BLaER1 treated with 17β-estradiol and CSF1 and Interleukin-3, amounts not matched to agents 10 nM and 100 nM (cell line): ENCODE data around the gene CHCHD1.
"Not testable (repeated sequence)": the region's sequence is repeated elsewhere in the genome, so short reads cannot be mapped to it uniquely, and the experiment has no call there.

Source experiments
- H3K27ac ChIP-seq, 11 experiments: shearing (Covaris generic); formaldehyde crosslinking; 2 replicates each; pipeline ENCODE4 v1.8.1; 2022
- H3K27me3 ChIP-seq, 11 experiments: shearing (Covaris generic); formaldehyde crosslinking; 2 replicates each; pipeline ENCODE4 v1.8.1; 2022
- H3K36me3 ChIP-seq, 11 experiments: shearing (Covaris generic); formaldehyde crosslinking; 2 replicates each; pipeline ENCODE4 v1.8.1; 2022
- H3K4me1 ChIP-seq, 10 experiments: shearing (Covaris generic); formaldehyde crosslinking; 2 replicates each; pipeline ENCODE4 v1.8.1; 2022
- H3K4me2 ChIP-seq, 11 experiments: shearing (Covaris generic); formaldehyde crosslinking; 2 replicates each; pipeline ENCODE4 v1.8.1; 2022
- H3K4me3 ChIP-seq, 10 experiments: shearing (Covaris generic); formaldehyde crosslinking; 2 replicates each; pipeline ENCODE4 v1.8.1; 2022
- H3K9ac ChIP-seq, 11 experiments: shearing (Covaris generic); formaldehyde crosslinking; 2 replicates each; pipeline ENCODE4 v1.8.1; 2022
- H3K9me3 ChIP-seq, 11 experiments: shearing (Covaris generic); formaldehyde crosslinking; replicated peaks in 1 of 11; 2 replicates each; pipeline ENCODE4 v1.8.1; 2022
- H4K20me1 ChIP-seq, 11 experiments: shearing (Covaris generic); formaldehyde crosslinking; 2 replicates each; pipeline ENCODE4 v1.8.1; 2022
- Cebpa-rat ChIP-seq, 11 experiments: shearing (Covaris generic); IDR thresholded peaks; 2 replicates each; pipeline ENCODE4 v1.8.1; 2022

Gene CHCHD1

DNA sequence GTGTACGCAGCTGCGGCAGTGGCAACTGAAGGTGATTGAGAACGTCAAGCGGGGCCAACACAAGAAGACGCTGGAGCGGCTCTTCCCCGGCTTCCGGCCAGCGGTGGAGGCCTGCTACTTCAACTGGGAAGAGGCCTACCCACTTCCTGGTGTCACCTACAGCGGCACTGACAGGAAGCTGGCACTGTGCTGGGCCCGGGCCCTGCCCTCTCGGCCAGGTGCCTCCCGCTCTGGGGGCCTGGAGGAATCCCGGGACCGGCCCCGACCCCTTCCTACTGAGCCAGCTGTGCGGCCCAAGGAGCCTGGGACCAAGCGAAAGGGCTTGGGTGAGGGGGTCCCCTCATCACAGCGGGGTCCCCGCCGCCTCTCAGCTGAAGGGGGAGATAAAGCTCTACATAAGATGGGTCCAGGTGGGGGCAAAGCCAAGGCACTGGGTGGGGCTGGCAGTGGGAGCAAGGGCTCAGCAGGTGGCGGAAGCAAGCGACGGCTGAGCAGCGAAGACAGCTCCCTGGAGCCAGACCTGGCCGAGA lies 10.1 kb downstream of the CHCHD1 start:
- no peaks in the 10 kb centered on the region for H3K9me3 ChIP-seq
- peaks cover 15 to 84% (median 23%) of the 10 kb centered on the region in 11 experiments; a peak in 20 of 22 replicates for H4K20me1 ChIP-seq
- H3K9ac ChIP-seq: no peak overlapping the region
- H3K4me3 ChIP-seq: no peak overlapping the region
- no peak overlapping the region for H3K4me2 ChIP-seq
- peaks cover 80 to 94% (median 87%) of the 10 kb centered on the region in 11 experiments for H3K36me3 ChIP-seq
- no peak for TF ChIP-seq Cebpa-rat (IDR thresholded peaks at IDR 0.05)
- no peaks in the 10 kb centered on the region for H3K27me3 ChIP-seq
- H3K4me1 ChIP-seq: peaks cover 7 to 15% (median 8%) of the 10 kb centered on the region in 10 experiments; a peak in 19 of 20 replicates
- no peak overlapping the region for H3K27ac ChIP-seq

DNA sequence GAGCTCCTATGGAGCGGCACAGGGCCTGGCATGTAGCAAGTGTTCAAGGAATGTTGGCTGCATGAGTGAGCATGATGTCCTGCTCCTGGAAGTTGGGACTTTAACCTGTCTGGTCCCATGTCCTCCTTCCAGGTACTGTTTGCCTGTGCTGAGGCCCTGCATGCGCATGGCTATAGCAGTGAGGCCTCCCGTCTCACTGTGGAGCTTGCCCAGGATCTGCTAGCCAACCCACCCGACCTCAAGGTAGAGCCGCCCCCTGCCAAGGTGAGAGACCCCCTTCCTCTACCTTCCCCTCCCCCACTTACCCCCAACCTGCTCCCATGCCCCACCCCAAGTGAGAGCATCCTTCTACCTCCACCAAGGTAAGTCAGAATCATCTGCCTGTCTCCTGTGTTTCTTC lies 11.6 kb downstream of the CHCHD1 start:
- H3K36me3 ChIP-seq: peaks cover 96 to 100% (median 99%) of the 10 kb centered on the region in 11 experiments
- no peaks in the 10 kb centered on the region for H3K9me3 ChIP-seq
- H3K4me2 ChIP-seq: no peak overlapping the region

DNA sequence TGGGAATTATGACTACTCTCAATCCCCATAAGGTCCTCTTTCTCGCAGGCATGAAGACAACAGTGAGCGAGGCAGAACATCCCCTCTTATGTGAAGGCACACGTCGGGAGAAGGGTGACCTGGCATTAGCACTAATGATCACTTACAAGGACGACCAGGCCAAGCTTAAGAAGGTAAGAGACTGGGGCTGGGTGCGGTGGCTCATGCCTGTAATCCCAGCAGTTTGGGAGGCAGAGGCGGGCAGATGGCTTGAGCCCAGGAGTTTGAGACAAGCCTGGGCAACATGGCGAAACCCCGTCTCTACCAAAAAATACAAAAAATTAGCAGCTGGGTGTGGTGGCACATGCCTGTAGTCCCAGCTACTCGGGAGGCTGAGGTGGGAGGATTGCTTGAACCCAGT lies 13.6 kb downstream of the CHCHD1 start:
- not testable (repeated sequence) for H3K27me3 ChIP-seq, H3K4me3 ChIP-seq, H3K4me2 ChIP-seq, H3K27ac ChIP-seq, H3K9me3 ChIP-seq, H3K4me1 ChIP-seq, H3K9ac ChIP-seq
- peaks cover 0 to 85% (median 4%) of the 10 kb centered on the region in 11 experiments; a peak in 11 of 22 replicates for H4K20me1 ChIP-seq
- H3K36me3 ChIP-seq: peaks cover 99 to 100% (median 100%) of the 10 kb centered on the region in 11 experiments

More for the DNA sequence above, 11.6 kb downstream of the CHCHD1 start:
- Histone ChIP-seq H3K4me1 (peaks cover 0 to under 1% (median 0%) of the 10 kb centered on the region in 10 experiments; a peak in 2 of 20 replicates), H3K27me3 (no peaks in the 10 kb centered on the region), H3K9ac (no peak overlapping the region), H3K27ac (no peak overlapping the region), H4K20me1 (peaks cover under 1 to 84% (median 13%) of the 10 kb centered on the region in 11 experiments; a peak in 17 of 22 replicates), H3K4me3 (no peak overlapping the region)
- TF ChIP-seq Cebpa-rat (IDR thresholded peaks at IDR 0.05): no peak

DNA sequence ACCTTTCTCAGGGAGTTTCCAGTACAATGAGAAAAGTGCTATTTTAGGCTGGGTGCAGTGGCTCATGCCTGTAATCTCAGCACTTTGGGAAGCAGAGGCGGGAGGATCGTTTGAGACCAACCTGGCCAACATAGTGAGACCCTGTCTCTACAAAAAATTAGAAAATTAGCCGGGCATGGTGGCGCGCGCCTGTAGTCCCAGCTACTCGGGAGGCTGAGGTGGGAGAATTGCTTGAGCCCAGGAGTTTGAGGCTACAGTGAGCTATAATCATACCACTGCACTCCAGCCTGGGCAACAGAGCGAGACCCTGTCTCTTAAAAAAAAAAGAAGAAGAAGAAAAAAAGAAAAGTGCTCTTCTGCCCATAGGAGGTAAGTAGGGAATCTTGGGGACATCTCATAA lies 14.2 kb downstream of the CHCHD1 start:
- Histone ChIP-seq H4K20me1 (peaks cover 0 to 84% (median 4%) of the 10 kb centered on the region in 11 experiments; a peak in 12 of 22 replicates), H3K36me3 (peaks cover 97 to 100% (median 99%) of the 10 kb centered on the region in 11 experiments)
- not testable (repeated sequence) for H3K4me3 ChIP-seq, H3K4me2 ChIP-seq, H3K9me3 ChIP-seq, H3K4me1 ChIP-seq, H3K9ac ChIP-seq, H3K27me3 ChIP-seq, H3K27ac ChIP-seq

DNA sequence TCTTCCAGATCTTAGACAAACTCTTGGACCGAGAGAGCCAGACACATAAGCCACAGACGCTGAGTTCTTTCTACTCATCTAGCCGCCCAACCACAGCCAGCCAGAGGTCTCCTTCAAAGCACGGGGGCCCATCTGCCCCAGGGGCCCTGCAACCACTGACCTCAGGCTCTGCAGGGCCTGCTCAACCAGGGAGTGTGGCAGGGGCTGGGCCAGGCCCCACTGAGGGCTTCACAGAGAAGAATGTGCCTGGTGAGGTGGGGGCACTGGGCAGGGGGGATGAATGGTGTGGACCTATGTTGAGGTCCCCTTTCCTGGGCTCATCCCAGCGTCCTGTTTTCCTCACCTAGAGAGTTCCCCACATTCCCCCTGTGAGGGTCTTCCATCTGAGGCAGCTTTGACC lies 14.9 kb downstream of the CHCHD1 start:
- Histone ChIP-seq H3K4me2 (no peak overlapping the region), H3K27ac (no peak overlapping the region), H3K9ac (no peak overlapping the region), H3K4me3 (no peak overlapping the region), H3K27me3 (no peaks in the 10 kb centered on the region), H4K20me1 (peaks cover 0 to 84% (median 5%) of the 10 kb centered on the region in 11 experiments; a peak in 12 of 22 replicates), H3K9me3 (no peaks in the 10 kb centered on the region), H3K36me3 (peaks cover 97 to 100% (median 99%) of the 10 kb centered on the region in 11 experiments), H3K4me1 (no peaks in the 10 kb centered on the region; a peak in 1 of 20 replicates)
- TF ChIP-seq Cebpa-rat (IDR thresholded peaks at IDR 0.05): no peak

DNA sequence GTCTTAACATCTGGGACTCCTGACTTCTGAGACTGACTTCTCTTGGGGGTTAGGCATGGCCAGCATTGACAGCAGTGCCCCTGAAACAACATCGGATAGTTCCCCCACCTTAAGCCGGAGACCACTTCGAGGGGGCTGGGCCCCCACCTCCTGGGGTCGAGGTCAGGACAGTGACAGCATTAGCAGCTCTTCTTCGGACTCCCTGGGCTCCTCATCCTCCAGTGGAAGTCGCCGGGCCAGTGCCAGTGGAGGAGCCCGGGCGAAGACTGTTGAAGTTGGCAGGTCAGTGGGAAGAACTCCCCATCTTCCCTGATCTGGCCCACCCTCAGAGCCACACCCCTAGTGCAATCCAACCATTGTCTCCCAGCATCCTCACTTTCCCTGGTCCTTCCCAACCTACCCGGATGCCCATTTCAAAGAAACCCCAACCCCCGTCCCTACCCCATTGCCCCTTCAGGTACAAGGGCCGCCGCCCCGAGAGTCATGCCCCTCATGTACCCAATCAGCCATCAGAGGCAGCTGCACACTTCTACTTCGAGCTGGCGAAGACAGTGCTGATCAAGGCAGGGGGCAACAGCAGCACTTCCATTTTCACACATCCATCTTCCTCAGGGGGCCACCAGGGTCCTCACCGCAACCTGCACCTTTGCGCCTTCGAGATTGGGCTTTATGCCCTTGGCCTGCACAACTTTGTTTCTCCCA lies 15.6 kb downstream of the CHCHD1 start:
- no peaks in the 10 kb centered on the region for H3K27me3 ChIP-seq
- H3K36me3 ChIP-seq: peaks cover 97 to 100% (median 99%) of the 10 kb centered on the region in 11 experiments
- no peaks in the 10 kb centered on the region for H3K9me3 ChIP-seq
- no peak overlapping the region for H3K27ac ChIP-seq
- TF ChIP-seq Cebpa-rat (IDR thresholded peaks at IDR 0.05): no peak
- H3K4me3 ChIP-seq: no peak overlapping the region
- no peak overlapping the region for H3K9ac ChIP-seq
- peaks cover 0 to 7% (median 0%) of the 10 kb centered on the region in 10 experiments; a peak in 4 of 20 replicates for H3K4me1 ChIP-seq
- H4K20me1 ChIP-seq: peaks cover 0 to 84% (median 9%) of the 10 kb centered on the region in 11 experiments; a peak in 12 of 22 replicates
- no peak overlapping the region for H3K4me2 ChIP-seq

DNA sequence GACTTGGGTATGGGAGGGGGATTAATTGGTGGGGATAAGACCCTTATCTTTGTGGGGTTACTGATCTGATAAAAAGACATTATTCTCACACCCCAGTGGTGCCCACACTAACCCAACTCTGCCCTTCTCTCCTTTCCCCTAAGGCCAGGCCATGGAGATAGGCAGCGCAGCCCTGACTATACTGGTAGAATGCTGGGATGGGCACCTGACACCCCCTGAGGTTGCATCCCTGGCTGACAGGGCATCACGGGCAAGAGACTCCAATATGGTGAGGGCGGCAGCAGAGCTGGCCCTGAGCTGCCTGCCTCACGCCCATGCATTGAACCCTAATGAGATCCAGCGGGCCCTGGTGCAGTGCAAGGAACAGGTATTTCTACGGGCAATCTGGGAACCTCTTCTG lies 16.2 kb downstream of the CHCHD1 start:
- Histone ChIP-seq H3K27ac (no peak overlapping the region), H3K9me3 (no peaks in the 10 kb centered on the region), H3K4me2 (no peak overlapping the region), H4K20me1 (peaks cover 0 to 84% (median 9%) of the 10 kb centered on the region in 11 experiments; a peak in 11 of 22 replicates), H3K36me3 (peaks cover 97 to 100% (median 99%) of the 10 kb centered on the region in 11 experiments), H3K4me1 (peaks cover 0 to 13% (median 0%) of the 10 kb centered on the region in 10 experiments; a peak in 6 of 20 replicates), H3K9ac (no peak overlapping the region), H3K27me3 (no peaks in the 10 kb centered on the region), H3K4me3 (no peak overlapping the region)
- TF ChIP-seq Cebpa-rat (IDR thresholded peaks at IDR 0.05): no peak

DNA sequence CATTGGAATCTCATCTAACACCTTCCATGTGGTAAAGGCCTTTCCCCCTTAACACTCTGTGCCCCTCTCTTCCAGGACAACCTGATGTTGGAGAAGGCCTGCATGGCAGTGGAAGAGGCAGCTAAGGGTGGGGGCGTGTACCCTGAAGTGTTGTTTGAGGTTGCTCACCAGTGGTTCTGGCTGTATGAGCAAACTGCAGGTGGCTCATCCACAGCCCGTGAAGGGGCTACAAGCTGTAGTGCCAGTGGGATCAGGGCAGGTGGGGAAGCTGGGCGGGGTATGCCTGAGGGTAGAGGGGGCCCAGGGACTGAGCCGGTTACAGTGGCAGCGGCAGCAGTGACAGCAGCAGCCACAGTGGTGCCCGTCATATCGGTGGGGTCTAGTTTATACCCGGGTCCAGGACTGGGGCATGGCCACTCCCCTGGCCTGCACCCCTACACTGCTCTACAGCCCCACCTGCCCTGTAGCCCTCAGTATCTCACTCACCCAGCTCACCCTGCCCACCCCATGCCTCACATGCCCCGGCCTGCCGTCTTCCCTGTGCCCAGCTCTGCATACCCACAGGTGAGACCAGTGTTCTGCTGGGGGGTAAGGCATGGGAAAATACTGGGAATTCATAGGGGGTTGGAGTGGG lies 17.2 kb downstream of the CHCHD1 start:
- Histone ChIP-seq H3K36me3 (peaks cover 91 to 100% (median 98%) of the 10 kb centered on the region in 11 experiments), H3K4me3 (no peak overlapping the region), H3K27me3 (no peaks in the 10 kb centered on the region), H3K4me2 (no peak overlapping the region), H3K9ac (no peak overlapping the region), H3K4me1 (peaks cover 5 to 23% (median 6%) of the 10 kb centered on the region in 10 experiments; a peak in 16 of 20 replicates), H3K27ac (no peak overlapping the region), H3K9me3 (no peaks in the 10 kb centered on the region), H4K20me1 (peaks cover 0 to 87% (median 9%) of the 10 kb centered on the region in 11 experiments; a peak in 11 of 22 replicates)
- TF ChIP-seq Cebpa-rat (IDR thresholded peaks at IDR 0.05): no peak

DNA sequence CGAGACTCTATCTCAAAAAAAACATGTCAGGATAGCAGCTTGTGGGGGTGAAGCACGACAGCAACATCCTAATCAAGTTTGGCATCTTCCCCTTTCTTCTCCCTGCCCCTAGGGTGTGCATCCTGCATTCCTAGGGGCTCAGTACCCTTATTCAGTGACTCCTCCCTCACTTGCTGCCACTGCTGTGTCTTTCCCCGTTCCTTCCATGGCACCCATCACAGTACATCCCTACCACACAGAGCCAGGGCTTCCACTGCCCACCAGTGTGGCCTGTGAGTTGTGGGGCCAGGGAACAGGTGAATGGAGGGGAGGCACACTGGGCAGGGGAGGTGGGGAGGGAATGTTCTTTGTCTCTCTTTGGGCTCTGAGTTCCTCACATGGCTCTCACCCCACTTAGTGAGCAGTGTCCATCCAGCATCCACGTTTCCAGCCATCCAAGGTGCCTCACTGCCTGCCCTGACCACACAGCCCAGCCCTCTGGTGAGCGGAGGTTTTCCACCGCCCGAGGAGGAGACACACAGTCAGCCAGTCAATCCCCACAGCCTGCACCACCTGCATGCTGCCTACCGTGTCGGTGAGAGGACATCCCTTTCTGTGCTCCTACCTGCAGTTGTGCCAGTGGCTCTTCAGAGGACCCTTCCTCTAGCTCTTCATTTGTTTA lies 18.2 kb downstream of the CHCHD1 start:
- no peak overlapping the region for H3K27ac ChIP-seq
- no peak overlapping the region for H3K4me2 ChIP-seq
- no peak overlapping the region for H3K4me3 ChIP-seq
- TF ChIP-seq Cebpa-rat (IDR thresholded peaks at IDR 0.05): no peak
- no peaks in the 10 kb centered on the region for H3K9me3 ChIP-seq
- H3K27me3 ChIP-seq: no peaks in the 10 kb centered on the region
- H3K9ac ChIP-seq: no peak overlapping the region
- peaks cover 87 to 100% (median 98%) of the 10 kb centered on the region in 11 experiments for H3K36me3 ChIP-seq
- H4K20me1 ChIP-seq: peaks cover 0 to 86% (median 9%) of the 10 kb centered on the region in 11 experiments; a peak in 11 of 22 replicates
- peaks cover 6 to 32% (median 13%) of the 10 kb centered on the region in 10 experiments; a peak in 16 of 20 replicates for H3K4me1 ChIP-seq
